Putamen (tissue), 1 donor: ENCODE measurements around the gene EGFLAM.

Experiments
- DNase-seq: peaks from one replicate; pipeline ENCODE4 v3.0.0-alpha.2; 2016; ENCODE audit warnings: low spot score

Gene EGFLAM

DNA sequence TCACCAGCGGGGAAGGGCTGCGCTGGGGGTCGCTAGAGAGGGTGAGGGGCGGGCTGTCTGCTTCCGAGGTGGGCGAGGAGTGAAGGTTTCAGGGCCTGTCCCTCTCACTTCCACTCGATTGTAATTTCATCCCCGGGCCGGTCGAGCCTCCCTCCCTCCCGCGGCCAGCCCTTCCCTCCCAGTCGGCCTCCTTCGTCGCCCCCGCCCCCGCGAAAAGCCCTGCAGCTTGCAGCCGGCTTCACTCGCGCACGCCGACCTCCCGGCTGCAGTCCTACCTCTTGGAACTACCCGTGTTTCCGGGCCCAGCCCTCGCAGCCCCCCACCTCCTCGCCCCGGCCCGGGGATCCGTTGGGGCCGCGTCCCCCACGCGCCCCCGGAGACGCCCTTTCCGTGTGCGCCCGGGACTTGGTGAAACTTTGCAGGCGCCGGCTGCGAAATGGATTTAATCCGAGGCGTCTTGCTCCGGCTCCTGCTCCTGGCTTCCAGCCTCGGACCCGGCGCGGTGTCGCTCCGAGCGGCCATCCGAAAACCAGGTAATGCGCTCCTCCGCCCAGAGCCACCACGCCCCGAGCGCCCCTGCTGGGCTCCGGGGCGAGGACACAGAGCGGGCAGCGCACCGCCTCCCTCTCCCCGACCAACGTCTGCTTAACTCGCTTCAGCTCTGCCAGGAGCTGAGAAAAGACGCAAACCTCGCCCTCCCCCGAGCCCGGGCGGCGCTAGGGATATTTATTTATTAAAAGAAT, at the start of gene EGFLAM:
EGFLAM (plus strand) TSS at position 241 of the 743 bp plus-strand sequence; CDS start at position 437, 196 bp downstream.
- no peak for DNase-seq

DNA sequence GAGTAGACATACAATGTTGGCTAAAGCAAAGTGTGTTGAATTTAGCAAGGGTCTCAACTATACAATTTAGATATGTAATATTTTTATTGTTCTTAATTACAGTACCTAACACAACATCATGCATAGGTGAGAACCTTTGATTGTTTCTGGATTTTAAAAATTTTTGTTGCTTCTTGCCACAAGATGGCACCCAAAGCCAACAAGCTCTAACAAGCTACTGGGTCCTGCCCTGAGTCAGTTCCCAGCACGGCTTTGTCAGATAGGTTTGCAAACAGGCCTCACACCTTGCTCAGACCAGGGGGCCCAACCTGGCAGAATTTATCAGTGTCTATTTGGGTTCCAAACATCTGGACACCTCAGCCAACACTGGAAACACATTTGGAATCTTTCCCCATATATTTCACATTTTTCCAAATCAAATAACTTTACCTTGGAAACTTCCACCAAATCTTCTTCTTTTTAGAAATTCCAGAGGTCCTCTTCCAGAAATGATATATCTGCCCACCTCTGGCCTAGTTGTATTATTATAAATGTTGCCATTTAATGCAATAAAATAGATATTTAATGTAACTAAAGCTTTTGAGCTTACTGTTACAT, 49.5 kb upstream of the EGFLAM start:
- peak; percentile 34 for DNase-seq

DNA sequence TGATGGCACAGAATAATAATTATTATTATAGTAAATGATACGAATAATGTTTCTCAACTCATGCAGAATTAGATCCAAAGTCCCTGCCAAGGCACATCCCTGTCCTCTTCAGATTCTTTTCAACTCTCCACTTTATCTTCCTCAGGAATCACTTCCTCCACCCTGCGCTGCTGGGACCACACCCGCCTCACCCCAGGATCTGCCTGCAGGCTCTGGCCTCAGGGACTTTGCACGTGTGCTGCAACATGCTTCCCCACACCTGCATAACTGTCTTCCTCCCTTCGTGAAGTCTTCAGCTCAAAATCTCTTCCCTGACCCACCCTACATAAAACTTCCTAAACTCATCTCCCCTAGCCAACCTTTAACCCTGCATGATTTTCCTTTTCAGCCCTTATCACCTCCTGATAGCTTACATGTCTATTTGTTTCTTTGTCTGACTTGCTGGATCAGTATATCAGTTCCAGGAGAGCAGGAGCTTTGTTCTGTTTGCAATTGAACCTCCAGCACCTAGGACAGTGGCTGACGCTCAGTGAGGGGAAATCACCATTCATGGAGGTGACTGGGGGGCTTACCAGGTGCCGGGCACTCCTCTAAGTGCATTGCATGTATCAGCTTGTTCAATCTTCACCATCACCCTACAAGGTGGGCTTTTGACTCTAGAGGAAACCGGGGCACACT, 47.5 kb upstream of the EGFLAM start:
- DNase-seq: no peak

DNA sequence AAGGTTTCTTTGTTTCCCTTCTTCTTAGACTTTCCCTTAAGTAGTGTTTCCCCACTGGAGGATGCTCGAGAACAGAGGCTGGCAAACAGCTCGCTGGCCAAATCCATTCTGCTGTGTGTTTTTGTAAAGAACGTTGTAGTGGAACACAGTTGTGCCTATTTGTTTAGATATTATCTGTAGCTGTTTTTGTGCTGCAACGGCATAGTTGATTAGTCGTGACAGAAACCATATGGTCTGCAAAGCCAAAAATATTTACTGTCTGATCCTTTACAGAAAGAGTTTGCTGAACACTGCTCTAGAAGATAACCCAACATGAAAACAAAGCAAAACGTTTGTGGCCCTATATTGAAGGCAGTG, 47.0 kb upstream of the EGFLAM start:
- no peak for DNase-seq

DNA sequence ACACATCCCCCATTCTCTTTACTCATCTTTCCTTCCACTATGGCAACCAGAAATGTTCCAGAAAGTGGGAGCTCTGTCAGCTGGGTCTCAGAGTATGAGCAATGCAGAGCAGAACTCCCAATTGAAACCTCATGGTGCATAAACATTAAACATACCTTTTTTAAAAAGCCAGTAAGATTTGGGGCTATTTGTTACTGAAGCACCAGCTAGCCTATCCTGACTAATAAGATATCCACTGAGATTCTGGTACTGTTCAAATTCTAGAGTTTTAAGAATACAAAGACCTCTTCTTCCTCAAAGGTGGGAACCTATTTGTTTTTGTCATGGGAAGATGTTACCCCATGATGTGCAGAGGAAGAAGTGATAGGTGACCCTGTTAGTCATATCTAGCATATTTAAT, 46.1 kb upstream of the EGFLAM start:
- no peak for DNase-seq

DNA sequence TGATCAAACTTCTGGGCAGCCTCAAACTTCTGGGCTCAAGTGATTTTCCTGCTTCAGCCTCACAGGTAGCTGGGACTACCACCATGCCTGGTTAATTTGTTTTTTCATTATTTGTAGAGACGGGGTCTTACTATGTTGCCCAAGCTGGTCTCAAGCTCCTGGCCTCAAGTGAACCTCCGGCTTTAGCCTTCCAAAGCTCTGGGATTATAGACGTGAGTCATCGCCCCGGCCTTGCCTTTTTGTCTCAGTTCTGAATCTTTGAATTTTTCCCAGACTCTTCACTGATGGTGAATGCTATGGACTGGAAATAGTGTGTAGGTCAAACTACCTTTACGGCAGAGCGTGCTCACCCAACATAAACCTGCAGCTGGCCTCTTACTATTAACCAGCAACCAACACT, 32.3 kb upstream of the EGFLAM start:
- DNase-seq: no peak

DNA sequence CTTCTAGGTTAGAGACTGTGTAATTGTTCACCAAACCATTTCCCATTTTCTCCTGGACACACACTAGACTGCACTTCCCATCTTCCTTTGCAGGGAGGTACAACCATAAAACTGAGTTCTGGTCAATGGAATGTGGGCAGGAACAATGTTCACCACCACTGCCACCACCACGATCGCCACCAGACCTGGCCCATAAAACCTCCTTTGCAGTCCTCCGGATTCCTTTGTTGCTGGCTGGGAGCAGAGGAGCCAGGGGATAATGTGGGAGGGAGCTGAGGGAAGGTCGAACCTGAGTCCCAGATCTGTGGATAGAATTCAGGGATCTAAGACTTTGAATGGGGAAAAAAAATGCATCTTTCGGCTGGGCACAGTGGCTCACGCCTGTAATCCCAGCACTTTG, 29.4 kb upstream of the EGFLAM start:
- no peak for DNase-seq

DNA sequence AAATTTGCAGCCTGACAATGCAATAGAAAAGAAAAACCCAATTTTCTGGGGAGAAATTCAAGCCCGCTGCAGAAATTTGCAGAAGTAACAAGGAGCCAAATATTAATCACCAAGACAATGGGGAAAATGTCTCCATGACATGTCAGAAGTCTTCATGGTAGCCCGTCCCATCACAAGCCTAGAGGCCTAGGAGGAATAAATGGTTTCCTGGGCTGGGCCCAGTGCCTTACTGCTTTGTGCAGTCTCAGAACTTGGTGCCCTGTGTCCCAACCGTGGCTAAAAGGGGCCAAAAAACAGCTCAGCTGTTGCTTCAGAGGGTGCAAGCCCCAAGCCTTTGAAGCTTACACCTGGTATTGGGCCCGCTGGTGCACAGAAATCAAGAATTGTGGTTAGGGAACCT, 23.6 kb upstream of the EGFLAM start:
- DNase-seq: no peak

DNA sequence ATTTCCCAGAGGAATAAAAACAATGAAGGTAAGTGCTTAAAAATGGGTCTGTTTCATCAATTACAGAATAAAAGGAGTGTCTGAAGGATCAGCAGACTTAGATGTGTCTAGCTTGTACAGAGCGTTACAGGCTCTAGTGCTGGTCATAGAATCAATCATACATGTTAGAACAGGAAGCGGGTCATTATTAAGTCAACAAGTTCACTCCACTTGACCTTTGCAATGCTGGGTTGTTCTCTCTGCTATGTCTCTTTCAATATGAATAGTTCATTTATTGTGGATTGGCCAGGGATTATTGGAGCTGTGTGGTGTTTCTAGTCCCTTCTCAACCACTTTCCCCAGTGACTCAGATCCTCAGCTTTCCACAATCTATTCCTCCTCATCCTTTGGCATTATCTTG, 20.7 kb upstream of the EGFLAM start:
- no peak for DNase-seq

DNA sequence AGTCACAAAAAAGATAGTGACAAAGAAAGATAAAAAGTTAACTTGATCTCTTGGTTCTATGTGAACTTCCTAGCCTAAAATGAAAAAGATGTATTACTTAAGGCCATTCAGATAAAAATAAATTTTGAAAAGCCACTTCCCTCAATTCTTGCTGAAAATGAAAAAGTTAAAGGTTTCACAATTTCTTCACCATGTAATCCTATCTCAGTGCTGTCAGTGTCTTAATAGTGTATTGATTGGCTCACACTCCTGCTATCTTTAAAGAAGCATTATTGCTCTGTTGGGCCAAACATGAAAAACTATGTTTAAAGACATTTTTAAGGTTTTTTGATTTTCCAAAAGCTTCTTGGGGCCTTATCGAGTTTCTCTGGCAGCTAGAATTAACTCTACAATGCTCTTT, 18.1 kb upstream of the EGFLAM start:
- DNase-seq: no peak

DNA sequence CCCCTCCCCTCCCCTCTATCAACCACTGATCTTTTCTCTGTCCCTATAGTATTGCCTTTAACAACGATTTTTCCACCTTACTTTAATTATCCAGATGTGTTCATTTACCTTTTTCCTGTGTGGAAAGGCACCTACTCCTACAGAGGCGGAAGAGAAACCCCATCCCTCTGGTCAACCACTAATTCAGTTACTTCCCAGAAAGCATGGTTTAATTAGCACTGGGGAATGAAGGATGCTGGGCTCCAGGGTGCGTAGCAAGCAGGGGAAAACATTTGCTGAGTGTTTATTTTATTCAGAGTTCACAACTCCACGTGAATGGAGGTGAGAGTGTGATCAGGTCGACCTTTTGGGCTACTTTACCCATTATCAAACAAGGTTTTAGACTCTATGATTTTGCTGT, 16.7 kb upstream of the EGFLAM start:
- no peak for DNase-seq

DNA sequence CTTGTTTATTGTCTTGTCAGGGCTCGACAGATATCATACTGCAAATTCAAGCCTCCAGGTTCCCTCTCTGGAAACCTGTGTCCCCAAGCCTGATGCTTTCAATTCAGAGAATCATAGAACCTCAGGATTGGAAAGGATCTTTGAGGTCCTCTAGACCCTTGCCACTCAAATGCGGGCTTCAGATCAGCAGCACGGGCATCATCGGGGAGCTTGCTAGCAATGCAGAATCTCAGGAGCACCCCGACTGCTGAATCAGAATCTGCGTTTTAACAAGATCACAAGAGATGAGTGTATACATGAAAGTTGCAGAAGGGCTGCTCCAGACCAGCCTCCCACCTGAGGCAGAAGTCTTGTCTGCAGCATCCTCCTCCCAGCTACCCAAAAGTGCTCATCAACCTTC, 13.1 kb upstream of the EGFLAM start:
- no peak for DNase-seq

DNA sequence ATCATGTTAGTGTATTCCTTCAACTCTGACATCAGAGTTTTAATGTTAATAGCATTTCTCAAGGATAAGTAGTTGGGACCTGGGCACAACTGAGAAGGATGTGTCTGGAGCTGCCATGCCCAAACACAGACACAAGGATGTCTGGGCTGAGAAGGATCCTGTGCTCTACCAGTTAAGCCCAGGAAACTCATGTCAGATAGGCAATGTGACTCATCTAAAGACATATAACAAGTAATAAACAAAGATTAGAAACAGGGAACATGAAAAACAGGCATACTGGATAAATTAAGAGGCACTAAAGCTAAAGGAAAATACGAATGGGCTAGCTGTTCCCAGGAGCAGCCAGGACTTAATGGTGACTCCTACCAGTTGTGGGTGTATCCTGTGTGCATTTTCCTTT, 9.1 kb upstream of the EGFLAM start:
- no peak for DNase-seq

DNA sequence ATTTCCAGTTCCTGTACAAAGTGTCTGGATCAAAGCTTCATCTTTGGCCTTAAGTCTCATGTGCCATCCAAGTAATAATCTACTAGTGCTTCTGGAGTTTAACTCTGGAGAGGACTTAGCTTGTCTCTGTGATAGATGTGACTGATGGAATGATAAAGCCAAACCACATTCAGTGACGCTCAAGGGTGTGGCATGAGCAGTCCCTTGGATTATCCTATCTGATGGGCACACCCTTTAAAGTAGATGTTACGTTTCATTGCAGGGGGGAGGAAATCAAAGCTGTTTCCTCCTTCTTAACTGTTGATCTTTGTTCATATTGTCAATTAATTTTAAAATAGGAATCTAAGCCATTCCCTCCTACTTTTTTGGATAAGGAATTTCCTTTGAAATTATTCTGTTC, 8.5 kb upstream of the EGFLAM start:
- DNase-seq: no peak

DNA sequence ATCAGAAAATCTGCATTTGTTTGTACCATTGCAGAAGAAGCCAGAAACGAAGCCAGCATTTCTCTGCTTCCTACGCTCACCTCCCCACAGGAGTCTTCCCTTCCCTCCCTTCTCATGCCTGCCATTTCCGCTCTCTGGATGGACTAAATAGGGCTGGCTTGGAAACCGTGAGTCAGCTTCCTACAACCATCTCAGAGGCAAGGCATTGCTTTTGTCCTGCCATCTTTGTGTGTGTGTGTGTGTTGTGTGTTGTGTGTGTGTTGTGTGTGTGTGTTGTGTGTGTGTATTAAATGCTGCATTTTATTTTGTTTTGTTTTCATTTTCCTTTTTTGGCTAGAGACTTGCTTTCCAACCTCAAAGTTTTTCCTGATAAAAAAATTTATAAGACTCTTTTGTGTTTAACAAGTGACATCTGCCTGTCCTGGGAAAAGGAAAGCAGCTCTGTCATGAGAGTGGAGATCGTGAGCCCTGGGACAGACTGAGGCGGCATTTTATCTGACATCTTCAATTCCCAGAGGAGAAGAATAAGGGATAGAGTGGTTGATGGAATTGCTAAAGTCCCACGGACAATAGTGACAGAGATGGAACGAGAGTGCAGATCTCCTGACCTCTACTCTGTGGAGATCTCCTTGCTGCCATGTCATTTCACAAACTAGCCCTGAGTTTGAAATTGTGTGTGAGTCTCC, 7.5 kb upstream of the EGFLAM start:
- no peak for DNase-seq

DNA sequence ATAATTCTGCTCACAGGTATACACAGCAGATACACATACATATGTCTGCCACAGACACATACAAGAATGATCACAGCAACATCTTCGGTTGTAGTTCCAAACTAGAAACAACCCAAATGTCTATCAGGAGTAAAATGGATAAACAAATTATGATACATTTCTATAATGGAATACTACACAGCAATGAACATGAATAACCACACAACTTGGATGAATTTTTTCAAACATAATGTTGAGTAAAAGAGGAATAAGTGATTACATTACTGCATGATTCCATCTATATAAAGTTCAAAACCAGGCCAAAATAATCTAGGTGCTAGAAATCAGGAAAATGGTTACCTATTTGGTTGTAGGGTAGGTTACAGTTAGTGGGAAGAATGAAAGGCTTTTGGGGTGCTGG, 4.6 kb upstream of the EGFLAM start:
- no peak for DNase-seq

DNA sequence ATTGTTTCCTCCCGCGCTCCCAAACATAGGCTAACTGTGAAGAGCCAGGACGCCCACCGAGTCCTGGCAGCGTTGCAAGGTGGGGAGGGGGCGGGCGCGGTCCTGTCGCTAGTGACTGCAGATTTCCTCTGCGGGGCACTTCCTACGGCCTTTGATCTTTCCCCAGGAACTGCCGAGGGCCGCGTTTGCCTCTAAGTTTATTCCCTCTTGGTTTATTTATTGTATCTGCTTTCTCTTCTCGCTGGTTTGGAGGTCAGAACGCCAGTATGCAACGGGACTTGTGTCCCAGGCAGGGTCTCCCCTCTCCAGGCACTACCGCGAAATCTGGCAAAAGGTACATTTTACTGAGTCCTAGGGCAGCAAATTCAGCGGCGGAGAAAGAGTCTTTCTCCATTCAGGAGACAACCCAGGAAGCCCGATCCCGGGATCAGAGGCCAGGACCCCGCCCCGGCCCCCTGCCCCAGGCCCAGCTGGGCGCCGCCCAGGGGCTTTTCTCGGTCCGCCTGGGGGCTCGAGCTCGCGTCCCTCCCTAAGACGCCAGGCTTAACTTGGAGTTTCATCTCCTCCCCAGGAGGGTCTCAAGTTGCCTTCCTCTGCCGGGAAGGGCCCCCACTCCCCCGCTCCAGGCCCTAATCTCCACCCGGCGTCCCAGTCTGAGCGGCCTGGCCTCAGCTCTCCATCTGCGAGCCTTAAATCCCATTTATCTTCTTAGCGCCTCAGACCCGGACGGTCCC, 884 bp upstream of the EGFLAM start:
- no peak for DNase-seq

DNA sequence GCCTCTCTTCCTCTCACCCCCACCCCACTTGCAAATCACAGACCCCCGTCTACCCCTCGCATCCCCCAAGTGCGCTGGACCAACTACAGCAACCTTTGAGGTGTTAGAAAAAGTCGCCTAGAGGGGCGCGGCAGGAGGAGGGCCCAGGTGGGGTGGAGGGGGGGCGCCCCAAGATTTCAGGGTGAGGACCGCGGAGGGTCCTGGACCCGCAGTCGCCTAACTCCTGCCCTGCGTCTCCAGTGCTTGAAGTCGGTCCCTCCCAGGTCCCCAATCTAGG, 379 bp upstream of the EGFLAM start:
- no peak for DNase-seq

DNA sequence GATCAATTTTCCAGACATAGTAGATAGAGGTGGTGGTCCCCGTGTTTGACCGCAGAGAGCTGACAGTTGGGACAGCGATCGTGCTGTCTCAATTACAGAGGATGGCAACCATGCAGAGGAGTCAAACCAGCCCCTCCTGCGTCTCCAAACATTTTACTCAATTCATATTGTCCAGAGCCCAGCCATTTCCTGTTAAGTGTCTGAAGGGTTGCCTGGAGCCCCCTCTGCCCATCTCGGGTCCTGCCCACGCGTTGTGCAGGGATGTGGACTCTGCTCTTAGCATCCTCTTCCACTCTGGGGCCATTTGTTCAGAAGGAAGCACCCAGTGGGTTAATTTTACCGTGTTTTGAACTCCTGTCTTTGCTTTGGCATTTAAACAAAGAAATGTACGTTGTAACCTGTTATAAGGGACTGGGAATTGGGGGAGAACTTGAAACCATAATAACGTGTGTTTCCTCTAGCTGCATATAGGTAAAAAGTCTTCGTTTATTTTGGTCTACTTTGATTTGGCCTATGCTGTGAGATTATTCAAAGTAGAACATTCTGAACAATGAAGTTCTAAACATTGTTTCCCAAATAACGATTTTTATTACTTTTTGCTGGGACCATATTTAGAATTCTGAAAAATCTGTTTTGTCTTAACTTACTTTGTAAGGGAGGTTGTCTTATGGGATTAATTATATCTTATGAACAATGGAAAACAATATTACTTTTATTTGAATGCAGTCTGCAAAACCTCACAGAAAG, 876 bp downstream of the EGFLAM start:
- no peak for DNase-seq

DNA sequence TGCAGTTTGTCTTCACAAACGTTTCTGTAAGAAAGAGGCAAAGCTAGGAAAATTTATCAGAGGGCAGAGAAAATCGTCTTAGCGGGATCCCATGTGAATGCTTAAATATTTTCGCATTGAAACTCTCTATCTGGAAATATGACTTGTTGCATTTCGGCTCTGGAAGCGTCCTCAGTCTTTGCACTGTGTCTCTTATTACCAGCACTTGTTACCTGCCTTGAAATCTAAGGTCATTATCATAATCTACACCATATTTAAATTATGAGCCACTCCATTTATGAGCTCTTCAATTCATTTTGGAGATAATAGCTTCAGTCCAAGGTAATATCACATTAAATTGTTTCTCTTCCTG, 1.4 kb downstream of the EGFLAM start:
- no peak for DNase-seq

DNA sequence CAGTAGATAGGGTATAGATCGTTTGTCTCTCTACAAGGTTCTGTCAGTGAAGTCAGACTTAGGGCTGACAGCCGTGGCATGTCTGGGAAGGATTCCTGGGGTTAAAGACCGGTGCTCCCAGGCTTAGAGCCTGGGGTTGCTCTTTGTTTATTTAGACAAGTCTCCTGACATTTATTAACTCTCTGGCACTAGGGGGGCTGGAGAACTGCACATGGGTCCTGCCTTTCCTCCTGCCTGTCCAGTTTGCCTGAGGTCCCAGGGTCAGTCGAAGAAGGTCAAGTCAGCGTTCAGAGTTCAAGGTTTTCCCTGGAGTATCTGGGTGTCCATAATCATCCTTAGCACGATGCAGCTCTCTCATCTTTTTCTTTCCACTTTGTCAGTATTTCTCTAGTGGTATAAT, 5.6 kb downstream of the EGFLAM start:
- no peak for DNase-seq
